ENCODE measurements around the gene GPX3. TPM values are rescaled to one million over a fixed set of nuclear protein-coding genes. Genes with fewer than 3 reads are reported as not detected.

Gene GPX3
- total RNA-seq, 1 experiment from 2014 or later, result 20.4 TPM

DNA sequence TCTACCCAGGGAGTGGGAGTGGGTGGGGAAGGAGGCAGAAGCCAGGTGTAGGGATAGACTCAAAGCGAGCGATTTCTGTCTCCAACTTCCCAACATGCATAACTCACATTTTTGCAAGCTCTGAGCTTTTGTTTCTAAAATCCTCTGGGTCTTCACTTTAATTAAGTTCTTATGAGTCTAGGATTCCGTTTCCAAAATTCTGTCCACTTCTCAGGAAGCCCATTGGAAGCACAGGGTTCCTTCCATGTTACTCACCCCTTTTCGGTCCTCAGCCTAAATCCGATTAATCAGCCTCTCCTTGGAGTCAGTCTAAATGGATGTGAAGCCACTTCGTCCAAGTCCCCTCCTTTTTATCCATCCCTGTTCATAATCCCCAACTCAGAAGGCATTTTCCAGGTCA is 1.4 kb downstream of the GPX3 start:
- 0 out of 7 replicates have a peak, but pooled peaks cover 0 to under 1% (median 0%) of the 10 kb centered on the region in 3 experiments for H3K36me3 Mint-ChIP-seq (ENCODE audit: insufficient read depth in 1 of 3, low read depth in 3 of 3)
- WGBS (ENCODE audit: extremely low coverage, insufficient read length, low lambda C conversion rate), result no CpG with 5 or more reads among the region's 6 CpGs

More for the DNA sequence above, 1.4 kb downstream of the GPX3 start:
- Histone ChIP-seq H3K9me3 (ENCODE audit: control insufficient read depth, low read depth, low read length) (no peaks in the 10 kb centered on the region), H3K27me3 (ENCODE audit: insufficient read depth, low read length) (no peaks in the 10 kb centered on the region; the same call in 1 of the 2 replicates), H3K79me1 (ENCODE audit: insufficient read depth, low read depth, low read length, poor library complexity, severe bottlenecking) (no peaks in the 10 kb centered on the region), H3K79me2 (ENCODE audit: insufficient read depth, low read length) (no peaks in the 10 kb centered on the region), H3K23me2 (ENCODE audit: insufficient read length, low read depth, low read length, poor library complexity, severe bottlenecking) (no peaks in the 10 kb centered on the region), H3K9ac (ENCODE audit: extremely low read depth, insufficient read length, low read length) (no peak overlapping the region), H3K4me2 (ENCODE audit: insufficient read depth, insufficient read length, low read length) (no peak overlapping the region), H3K4ac (ENCODE audit: low read depth, low read length) (no peak overlapping the region), H4K8ac (replicated peaks; ENCODE audit: insufficient read length, low read depth, low read length) (no peak overlapping the region), H4K91ac (ENCODE audit: insufficient read length, low read depth, low read length) (no peak overlapping the region), H3K14ac (ENCODE audit: insufficient read depth, low read length) (no peak overlapping the region), H3T11ph (ENCODE audit: low read length) (no peak overlapping the region), H2BK120ac (ENCODE audit: low read depth, low read length, poor library complexity, severe bottlenecking) (no peak overlapping the region), H2BK20ac (ENCODE audit: low read depth, low read length, poor library complexity, severe bottlenecking) (no peak overlapping the region), H2BK15ac (ENCODE audit: low read depth, low read length) (no peak overlapping the region), H2AFZ (ENCODE audit: low read length) (no peak overlapping the region), H4K20me1 (ENCODE audit: control insufficient read depth, insufficient read depth, insufficient read length) (no peaks in the 10 kb centered on the region), H3K18ac (ENCODE audit: insufficient read length, low read depth, low read length) (no peak overlapping the region), H3K56ac (ENCODE audit: insufficient read length, low read depth, low read length) (no peak overlapping the region), H3K23ac (ENCODE audit: insufficient read length, low read depth, low read length) (no peak overlapping the region), H2BK5ac (ENCODE audit: insufficient read length, low read length) (no peak overlapping the region), H2BK12ac (ENCODE audit: insufficient read length, low read depth, low read length) (no peak overlapping the region), H3K4me1 (ENCODE audit: insufficient read depth, low read length) (no peaks in the 10 kb centered on the region), H2AK5ac (ENCODE audit: insufficient read length, low read length) (no peak overlapping the region), H4K5ac (ENCODE audit: insufficient read length, low read depth, low read length) (no peak overlapping the region), H3K27ac (ENCODE audit: insufficient read length, low read depth, low read length) (no peak overlapping the region)
- DNase-seq, result no peak
- Mint-ChIP-seq H3K9me3 (no peaks in the 10 kb centered on the region), H3K27me3 (ENCODE audit: low read depth) (peaks cover 53% of the 10 kb centered on the region), H3K4me1 (peaks cover 5 to 7% of the 10 kb centered on the region in 2 experiments; a peak in 3 of 4 replicates), H3K27ac (no peak overlapping the region), H3K4me3 (peak overlapping the region in 1 of 2 experiments; percentile 24; a peak in 2 of 5 replicates)
- TF ChIP-seq, protein P1, sequence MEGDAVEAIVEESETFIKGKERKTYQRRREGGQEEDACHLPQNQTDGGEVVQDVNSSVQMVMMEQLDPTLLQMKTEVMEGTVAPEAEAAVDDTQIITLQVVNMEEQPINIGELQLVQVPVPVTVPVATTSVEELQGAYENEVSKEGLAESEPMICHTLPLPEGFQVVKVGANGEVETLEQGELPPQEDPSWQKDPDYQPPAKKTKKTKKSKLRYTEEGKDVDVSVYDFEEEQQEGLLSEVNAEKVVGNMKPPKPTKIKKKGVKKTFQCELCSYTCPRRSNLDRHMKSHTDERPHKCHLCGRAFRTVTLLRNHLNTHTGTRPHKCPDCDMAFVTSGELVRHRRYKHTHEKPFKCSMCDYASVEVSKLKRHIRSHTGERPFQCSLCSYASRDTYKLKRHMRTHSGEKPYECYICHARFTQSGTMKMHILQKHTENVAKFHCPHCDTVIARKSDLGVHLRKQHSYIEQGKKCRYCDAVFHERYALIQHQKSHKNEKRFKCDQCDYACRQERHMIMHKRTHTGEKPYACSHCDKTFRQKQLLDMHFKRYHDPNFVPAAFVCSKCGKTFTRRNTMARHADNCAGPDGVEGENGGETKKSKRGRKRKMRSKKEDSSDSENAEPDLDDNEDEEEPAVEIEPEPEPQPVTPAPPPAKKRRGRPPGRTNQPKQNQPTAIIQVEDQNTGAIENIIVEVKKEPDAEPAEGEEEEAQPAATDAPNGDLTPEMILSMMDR (conservative IDR thresholded peaks at IDR 0.05), result no peak

All from H9 (cell line).